IPS-18c (cell line): Measurements from ENCODE around the gene AP3M1.
"Not testable (repeated sequence)": the region's sequence is repeated elsewhere in the genome, so short reads cannot be mapped to it uniquely, and the experiment has no call there.

Source experiments
- H3K4me3 ChIP-seq: 2 replicates; pipeline ENCODE4 v1.7.0; 2013; ENCODE audit warnings: low read depth, mild to moderate bottlenecking, low read length, moderate library complexity; ENCODE audit not compliant: insufficient read depth
- H3K9me3 ChIP-seq: one replicate; pipeline ENCODE4 v1.6.1; 2013; ENCODE audit warnings: mild to moderate bottlenecking, low read length, moderate library complexity; ENCODE audit not compliant: control insufficient read depth, insufficient read depth

Gene AP3M1, protein sequence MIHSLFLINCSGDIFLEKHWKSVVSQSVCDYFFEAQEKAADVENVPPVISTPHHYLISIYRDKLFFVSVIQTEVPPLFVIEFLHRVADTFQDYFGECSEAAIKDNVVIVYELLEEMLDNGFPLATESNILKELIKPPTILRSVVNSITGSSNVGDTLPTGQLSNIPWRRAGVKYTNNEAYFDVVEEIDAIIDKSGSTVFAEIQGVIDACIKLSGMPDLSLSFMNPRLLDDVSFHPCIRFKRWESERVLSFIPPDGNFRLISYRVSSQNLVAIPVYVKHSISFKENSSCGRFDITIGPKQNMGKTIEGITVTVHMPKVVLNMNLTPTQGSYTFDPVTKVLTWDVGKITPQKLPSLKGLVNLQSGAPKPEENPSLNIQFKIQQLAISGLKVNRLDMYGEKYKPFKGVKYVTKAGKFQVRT

DNA sequence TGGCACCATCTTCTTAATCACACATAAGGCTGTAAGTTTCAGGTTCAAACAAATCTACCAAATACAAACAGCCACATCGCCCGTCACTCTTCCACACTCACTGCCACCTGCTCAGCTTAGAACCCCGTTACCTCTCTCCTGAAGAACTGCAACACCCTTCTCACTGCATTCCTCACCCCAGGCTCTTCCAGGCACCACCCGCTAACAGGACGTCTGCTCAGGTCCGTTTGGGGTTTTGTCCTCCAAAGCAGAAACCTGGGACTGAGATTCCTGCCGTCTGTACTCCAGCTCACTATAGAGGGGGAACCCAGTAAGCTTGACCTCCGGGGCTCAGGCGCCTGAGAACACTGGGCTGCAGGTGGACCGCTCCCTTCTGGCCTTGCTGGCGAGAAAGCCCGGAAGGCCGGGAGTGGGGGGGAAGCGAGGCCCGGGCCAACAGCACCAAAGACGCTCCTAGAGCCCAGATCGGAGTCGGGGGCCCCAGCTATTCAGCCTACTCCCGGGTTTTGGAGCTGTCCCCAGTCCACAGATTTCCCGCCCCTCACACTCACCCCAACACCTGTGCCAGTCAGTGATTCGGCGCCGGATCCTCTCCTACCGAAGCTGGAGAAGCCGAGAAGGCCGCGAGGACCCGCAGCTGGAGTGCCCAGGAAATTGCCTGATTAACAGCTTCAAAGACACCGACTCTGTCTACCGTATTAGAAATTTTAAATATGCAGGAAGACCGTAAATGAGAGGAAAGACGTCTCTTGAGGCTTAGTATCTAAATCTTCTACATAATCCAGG is at the start of gene AP3M1:
Gene AP3M1 (minus strand): TSS at position 625 of the 786 bp plus-strand sequence. CDS start 12,449 bp downstream, outside the sequence.
- Histone ChIP-seq H3K4me3 (peak within 1 kb of the TSS; percentile 93), H3K9me3 (no peaks in the 10 kb centered on the region)

DNA sequence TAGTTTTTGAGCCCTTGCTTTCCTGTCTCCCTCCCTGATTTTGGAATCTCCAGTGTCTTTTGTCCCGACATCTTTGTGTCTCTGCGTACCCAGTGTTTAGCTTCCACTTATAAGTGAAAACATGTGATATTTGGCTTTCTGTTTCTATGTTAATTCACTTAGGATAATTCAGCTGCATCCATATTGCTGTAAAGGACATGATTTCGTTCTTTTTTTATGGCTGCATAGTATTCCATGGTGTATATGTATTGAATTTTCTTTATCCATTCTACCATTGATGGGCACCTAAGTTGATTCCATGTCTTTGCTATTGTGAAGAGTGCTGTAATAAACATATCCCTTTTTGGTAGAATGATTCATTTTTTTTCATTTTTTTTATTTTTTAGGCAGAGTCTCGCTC is 48.7 kb upstream of the AP3M1 start:
- H3K9me3 ChIP-seq = no peaks in the 10 kb centered on the region

DNA sequence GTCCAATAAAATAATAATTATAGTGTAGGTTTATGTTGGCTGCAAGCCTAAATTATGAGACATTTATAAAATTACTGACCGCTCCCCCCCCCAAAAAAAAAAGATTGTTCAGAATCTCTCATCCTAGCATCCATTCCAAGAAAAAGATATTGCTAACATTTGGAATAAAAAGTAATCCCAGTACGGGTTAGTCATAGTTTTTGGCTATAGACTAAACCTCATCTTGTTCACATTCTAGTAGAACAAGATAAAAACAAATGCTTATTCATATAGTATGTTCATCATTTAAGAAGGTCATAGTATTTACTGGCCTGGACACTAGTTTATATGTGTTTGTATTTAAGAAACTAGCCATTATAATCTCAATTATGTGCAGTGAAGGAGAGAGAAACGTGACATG is 44.4 kb upstream of the AP3M1 start:
- H3K9me3 ChIP-seq = no peaks in the 10 kb centered on the region

More for the DNA sequence above, 48.7 kb upstream of the AP3M1 start:
- no peak overlapping the region for H3K4me3 ChIP-seq

DNA sequence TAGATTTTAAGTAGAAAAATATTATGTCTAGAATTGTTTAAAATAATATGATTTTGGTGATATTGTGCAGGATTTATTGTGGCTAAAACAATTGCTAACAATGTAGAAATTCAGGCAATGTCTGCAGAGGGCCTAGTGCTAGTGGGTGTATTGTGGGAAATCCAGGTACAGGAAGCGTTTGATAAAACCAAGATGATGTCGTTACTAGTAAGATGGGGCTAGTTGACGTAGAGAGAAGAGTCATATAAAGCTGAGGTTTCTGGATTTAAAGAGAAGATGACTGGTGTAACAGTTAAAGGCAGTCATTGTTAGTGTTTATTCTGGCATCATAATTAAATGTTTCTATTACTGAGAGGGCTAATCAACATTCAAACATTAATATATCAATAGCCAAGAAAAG is 43.9 kb upstream of the AP3M1 start:
- H3K4me3 ChIP-seq = no peak overlapping the region
- no peaks in the 10 kb centered on the region for H3K9me3 ChIP-seq

More for the DNA sequence above, 44.4 kb upstream of the AP3M1 start:
- no peak overlapping the region for H3K4me3 ChIP-seq

DNA sequence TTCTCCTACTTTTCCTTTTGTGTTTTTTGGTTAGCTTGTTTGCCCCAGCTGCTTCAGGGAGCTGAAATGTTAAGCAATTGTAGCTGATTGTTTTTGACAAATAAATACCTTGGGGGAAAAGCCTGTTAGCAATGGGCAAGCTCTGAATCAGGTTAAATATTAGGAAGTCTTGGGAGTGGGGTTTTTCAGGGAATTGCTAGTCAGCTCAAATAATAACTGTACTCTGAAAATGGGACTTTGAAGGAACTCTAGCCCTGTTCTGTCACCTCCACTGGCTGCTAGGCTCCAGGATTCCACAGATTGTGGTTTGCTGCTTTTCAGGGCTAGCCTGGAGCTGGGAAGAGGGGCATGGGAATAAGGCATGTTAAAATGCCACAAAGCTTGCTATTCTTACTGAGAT is 39.9 kb upstream of the AP3M1 start:
- no peak overlapping the region for H3K4me3 ChIP-seq
- H3K9me3 ChIP-seq = peaks cover 2% of the 10 kb centered on the region

DNA sequence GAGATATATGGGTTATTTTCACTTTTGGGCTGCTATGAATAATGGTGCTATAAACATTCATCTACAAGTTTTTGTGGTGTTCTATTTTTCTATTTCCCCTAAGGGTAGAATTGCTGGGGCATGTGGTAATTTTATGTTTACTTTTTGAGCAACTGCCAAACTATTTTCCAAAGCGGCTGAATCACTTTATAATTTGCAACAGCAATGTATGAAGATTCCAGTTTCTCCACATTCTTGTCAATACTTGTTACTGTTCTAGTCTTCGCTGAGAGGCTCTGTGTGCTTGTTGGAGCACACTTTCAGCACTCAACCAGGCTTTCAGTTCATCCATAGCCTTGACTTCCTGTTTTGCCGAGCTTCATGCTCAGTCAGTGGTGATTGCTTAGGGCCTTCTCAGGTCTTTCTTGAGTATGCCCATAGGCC is 39.4 kb upstream of the AP3M1 start:
- no peak overlapping the region for H3K4me3 ChIP-seq
- peaks cover 2% of the 10 kb centered on the region for H3K9me3 ChIP-seq

DNA sequence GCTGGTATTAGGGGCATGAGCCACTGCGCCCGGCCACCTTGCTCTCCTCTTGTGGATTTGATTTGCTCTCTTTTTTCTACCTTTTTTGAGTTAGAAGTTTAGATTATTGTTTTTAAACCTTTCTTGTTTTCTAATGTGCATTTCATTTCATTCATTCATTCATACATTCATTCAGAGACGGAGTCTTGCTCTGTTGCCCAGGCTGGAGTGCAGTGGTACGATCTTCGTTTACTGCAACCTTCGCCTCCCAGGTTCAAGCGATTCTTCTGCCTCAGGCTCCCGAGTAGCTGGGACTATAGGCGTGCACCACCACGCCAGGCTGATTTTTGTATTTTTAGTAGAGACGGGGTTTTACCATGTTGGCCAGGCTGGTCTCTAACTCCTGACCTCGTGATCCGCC is 38.0 kb upstream of the AP3M1 start:
- H3K9me3 ChIP-seq, H3K4me3 ChIP-seq: not testable (repeated sequence)

DNA sequence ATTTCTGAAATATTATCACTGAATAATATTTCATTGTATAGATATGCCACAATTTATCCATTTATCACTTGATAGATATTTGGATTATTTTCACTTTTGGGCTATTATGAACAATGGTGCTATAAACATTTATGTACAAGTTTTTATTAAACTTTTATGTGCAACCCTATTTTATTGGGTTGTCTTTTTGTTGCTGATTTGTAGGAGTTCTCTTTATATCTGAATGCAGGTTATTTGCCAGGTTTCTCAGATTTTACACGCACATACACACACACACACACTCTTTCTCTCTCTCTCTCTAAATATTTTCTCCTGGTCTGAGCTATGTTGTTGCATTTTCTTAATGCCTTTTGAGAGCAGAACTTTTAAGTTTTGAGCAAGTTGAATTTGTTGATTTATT is 36.6 kb upstream of the AP3M1 start:
- Histone ChIP-seq H3K4me3 (no peak overlapping the region), H3K9me3 (peaks cover 2% of the 10 kb centered on the region)

DNA sequence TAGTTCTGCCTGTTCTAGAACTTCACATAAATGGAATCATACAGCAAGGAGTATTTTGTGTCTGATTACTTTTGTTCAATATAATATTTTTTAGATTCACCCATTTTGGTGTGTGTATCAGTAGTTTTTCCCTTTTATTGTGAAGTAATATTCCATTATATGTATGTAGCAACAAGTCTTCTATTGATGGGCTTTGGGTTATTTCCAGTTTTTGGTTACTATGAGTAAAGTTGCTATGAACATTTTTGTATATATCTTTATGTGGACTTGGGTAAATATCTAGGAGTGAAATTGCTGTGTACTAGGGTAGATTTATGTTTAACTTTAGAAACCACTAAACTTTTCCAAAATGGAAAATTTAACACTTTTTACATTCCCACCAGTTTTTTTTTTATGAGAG is 36.0 kb upstream of the AP3M1 start:
- Histone ChIP-seq H3K4me3 (no peak overlapping the region), H3K9me3 (peaks cover 2% of the 10 kb centered on the region)

DNA sequence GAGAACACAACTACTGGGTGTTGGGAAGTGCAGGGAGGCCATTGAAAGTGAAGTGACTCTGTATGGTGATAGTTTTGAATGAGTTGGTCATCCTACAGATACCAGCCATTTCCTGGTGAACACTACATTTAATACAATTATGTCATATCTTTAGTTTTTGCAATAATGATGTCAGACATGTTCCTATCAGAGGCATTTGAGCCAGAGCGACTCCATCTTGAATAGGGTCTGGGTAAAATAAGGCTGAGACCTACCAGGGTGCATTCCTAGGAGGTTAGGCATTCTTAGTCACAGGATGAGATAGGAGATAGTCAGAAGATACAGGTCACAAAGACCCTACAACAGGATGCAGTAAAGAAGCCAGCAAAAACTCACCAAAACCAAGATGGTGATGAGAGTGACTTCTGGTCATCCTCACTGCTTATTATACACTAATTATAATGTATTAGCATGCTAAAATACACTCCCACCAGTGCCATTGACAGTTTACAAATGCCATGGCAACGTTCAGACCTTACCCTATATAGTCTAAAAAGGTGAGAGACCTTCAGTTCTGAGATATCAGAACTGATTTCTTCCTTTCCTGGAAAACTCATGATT is 28.6 kb upstream of the AP3M1 start:
- H3K9me3 ChIP-seq = no peaks in the 10 kb centered on the region
- H3K4me3 ChIP-seq = no peak overlapping the region

DNA sequence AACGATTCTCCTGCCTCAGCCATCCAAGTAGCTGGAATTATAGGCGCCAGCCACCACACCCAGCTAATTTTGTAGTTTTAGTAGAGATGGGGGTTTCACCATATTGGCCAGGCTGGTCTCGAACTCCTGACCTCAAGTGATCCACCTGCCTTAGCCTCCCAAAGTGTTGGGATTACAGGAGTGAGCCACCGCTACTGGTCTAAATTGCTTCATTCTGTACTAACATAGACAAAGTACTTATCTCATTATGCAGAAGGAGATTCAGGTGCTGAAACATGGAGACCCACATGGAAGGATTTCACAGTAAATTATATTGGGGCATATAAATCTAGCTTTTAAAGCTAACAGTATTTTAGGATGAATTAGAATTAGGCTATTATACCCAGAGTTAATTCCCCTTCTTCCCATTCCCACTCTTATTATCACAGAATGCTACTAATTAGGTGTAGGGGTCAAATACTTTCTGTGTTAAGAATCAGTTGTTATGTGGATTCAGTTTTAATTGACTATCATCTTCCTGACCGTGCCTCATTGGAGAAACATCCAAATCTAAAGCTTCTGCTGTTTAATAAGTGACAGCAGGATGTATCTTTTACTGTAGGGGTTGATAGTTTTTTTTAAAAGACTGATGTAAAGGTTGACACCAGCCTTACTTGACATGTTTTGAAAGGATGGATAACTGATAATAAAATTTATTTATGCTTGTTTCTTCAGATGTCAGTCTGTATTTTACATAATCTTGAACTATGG is 27.6 kb upstream of the AP3M1 start:
- no peaks in the 10 kb centered on the region for H3K9me3 ChIP-seq
- H3K4me3 ChIP-seq = no peak overlapping the region

DNA sequence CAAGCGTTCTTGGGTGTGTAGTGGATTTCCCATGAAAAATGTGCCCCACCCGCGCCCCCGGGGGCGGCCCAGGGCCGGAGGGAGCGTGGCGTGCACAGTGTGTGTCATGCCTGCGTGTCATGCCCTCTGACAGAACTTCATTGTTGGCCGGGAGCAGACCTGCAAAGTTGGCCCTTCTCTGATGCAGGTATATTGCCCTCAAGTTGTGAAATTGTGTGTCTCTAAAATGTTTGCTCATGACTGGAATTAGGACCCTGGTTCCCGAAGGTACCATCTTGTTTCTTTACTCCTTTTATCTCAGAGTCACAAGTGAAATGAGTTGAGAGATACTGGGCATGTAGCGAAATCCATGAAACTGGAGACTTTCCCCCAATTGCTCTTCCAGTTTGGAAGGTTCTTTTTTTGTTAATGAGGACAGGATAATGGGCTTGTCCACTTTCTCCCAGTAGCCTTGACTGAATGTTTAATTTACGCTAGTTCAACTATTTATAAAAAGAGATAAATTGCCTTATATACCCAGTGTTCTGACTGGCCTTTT is 26.6 kb upstream of the AP3M1 start:
- peak overlapping the region; percentile 98 for H3K4me3 ChIP-seq
- H3K9me3 ChIP-seq = no peaks in the 10 kb centered on the region

DNA sequence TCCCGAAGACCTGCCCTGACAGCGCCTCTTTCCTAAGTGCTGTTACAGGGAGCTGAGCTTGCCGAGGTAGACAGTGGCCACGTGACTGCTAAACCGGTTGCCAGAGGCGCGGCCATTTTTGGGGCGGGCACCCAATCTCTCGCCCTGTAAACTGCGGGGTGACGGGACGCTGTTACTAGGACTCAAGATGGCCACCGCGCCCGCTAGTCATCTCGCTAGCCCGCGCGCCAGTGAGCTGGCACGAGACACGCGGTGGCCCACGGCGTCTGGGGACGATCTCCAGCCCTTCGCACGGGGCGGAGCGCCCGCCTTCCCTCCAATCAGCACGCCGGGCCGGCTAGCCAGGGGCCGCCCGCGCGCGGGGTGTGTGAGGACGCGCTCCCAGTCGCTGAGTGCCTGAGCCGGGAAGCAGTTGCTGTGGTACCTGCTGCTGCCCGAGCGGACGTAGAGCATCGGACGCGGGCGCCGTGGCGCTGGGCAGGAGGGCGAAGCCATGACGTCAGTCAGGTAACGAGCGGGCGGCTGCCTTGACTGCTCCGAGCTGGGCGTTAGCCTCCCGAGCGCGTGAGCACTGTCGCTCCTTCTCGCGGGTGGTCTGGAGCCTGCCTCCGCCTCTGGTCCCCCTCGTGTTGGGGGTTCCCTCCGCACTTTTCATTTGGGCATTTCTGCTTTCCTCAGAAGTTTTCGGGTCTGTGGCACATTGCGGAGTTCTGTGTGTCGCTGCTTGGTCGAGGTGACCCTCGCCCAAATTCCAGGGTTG is 25.9 kb upstream of the AP3M1 start:
- Histone ChIP-seq H3K9me3 (no peaks in the 10 kb centered on the region), H3K4me3 (peak overlapping the region; percentile 98)

DNA sequence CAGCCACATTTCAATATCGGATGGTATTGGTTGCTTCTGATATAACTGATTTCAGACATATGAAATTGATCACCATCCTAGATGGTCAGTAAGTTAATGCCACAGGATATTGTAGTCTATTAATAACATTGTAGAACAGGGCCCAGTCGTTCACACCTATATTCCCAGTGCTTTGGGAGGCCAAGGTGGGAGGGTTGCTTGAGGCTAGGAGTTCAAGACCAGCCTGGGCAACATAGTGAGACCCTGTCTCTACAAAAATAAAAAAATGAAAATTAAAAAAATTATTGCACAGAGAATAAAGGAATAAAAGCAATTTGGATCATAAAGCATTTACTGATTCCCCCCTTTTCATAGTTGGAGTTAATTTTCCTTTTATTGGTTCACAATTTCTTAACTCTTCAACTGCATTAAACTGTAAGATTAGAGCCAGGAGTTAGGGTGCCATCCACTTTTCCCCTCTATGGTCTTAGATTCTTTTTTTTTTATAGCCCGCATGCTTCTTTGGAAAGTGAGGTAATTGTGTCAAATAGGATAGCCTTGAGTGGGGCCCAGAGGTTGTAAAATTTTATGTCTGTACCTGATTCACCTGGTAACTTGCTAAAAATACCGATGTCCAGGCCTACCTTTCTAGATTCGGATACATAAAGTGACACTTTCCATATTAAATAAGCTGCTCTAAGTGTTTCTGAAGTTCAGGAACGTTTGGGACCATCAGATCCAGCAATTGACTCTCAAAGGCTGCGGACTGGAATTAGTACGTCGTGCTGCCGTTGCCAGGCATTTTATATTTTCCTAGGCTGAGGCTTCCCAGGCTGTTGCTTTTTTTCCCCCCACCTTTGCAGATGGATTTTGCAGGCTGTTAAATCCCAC is 25.1 kb upstream of the AP3M1 start:
- no peaks in the 10 kb centered on the region for H3K9me3 ChIP-seq
- peak overlapping the region; percentile 98 for H3K4me3 ChIP-seq

DNA sequence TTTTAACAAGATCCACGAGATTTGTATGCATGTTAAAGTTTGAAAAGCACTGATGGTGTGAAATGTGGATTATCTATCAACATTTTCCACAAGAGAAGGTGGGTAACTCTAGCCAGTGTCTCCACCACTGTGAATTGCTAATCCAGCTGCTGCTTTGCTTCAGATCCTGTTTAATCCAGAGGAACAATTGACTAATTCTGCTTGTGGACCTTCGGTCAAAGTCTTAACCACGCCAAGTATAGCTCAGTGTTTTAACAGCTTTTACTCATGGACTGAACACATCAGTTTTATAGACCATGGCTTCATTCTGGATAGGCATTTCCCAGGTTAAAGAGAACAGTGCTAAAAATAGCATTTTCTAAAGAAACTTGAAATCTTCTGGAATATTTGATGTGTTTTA is 23.9 kb upstream of the AP3M1 start:
- H3K4me3 ChIP-seq = no peak overlapping the region
- no peaks in the 10 kb centered on the region for H3K9me3 ChIP-seq

DNA sequence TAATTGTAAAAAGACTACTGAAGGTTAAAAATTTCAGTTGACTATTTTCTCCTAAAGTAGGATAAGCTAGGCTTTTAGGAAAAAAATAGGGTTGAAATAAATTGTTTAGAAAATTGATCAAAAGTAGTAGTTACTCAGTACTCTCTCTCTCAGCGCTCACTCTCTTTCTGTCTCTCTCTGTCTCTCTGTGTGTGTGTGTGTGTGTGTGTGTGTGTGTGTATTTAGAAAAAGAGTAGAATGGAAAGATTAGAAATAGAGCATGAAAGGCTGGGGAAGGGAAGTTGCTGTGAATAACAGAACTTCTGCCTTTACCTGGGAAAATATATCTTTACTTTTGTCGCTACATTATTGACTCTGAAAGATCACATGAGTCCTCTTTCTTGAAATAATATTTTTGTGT is 21.0 kb upstream of the AP3M1 start:
- Histone ChIP-seq H3K4me3 (no peak overlapping the region), H3K9me3 (no peaks in the 10 kb centered on the region)
